Measurements from ENCODE around the gene ZFP3.

DNA sequence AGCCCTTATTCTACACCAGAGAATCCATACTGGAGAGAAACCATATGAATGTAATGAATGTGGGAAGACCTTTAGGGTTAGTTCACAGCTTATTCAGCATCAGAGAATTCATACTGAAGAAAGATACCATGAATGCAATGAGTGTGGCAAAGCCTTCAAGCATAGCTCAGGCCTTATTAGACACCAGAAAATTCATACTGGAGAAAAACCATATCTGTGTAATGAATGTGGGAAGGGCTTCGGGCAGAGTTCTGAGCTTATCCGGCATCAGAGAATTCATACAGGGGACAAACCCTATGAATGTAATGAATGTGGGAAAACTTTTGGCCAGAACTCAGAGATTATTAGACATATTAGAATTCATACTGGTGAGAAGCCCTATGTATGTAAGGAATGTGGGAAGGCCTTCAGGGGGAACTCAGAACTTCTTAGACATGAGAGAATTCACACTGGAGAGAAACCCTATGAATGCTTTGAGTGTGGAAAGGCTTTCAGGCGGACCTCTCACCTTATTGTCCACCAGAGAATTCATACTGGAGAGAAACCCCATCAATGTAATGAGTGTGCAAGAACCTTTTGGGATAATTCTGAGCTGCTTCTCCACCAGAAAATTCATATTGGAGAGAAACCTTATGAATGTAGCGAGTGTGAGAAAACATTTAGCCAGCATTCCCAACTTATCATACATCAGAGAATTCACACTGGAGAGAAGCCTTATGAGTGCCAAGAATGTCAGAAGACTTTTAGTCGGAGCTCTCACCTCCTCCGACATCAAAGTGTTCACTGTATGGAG lies 14.1 kb downstream of the ZFP3 start:
- TF ChIP-seq CTCF (IDR thresholded peaks at IDR 0.05; ENCODE audit: borderline replicate concordance, extremely low read depth, low read length, poor library complexity, severe bottlenecking): no peak
- TF ChIP-seq EZH2 (IDR thresholded peaks at IDR 0.05; ENCODE audit: borderline replicate concordance, low read depth, low read length, severe bottlenecking): no peak

Data from DND-41 (cell line).